H1 (cell line): ENCODE measurements around the gene DCXR. TPM values are rescaled to one million over a fixed set of nuclear protein-coding genes. Genes with fewer than 3 reads are reported as not detected.

Experiments
- polyA plus RNA-seq, 7 experiments: library from polyadenylated mRNA; depleted of rRNA in 3 of 7; stranded (reverse) in 5 of 7; unstranded in 2 of 7; fragments of >200 nt in 5 of 7; fragments of 200-250 nt in 2 of 7; gene quantifications; 1 replicate in 5 of 7; 2 replicates in 1 of 7; 4 replicates in 1 of 7; pipeline versions ENCODE4 v1.2.1 to v1.2.3, GENCODE V29; 2011 to 2013; ENCODE audit warnings: missing spikeins in 2 of 7, mixed read lengths in 2 of 7
- total RNA-seq: library from RNA; stranded (reverse); fragmentation: NEBNext Ultra II Directional; extraction: Animal tissue kit (Norgen Biotek cat#: 25700); gene quantifications from 2 replicates; pipeline ENCODE4 v1.2.1, GENCODE V29; 2021
- TF ChIP-seq, protein P1 (sequence below), 3 experiments: IDR thresholded peaks; 1 replicate in 2 of 3; 2 replicates in 1 of 3; pipeline versions ENCODE4 v1.5.1 to v1.6.1; 2011; ENCODE audit warnings: low read length in 3 of 3, mild to moderate bottlenecking in 3 of 3, inconsistent platforms in 2 of 3, low read depth in 1 of 3, moderate library complexity in 1 of 3; ENCODE audit not compliant: insufficient read depth in 1 of 3; ENCODE audit errors: control extremely low read depth in 1 of 3
- TF ChIP-seq, protein P2 (sequence below): IDR thresholded peaks from 2 replicates; pipeline ENCODE4 v1.6.1; 2012; ENCODE audit warnings: low read length, inconsistent platforms

Gene DCXR
- total and polyA plus RNA-seq, 2 of the 8 experiments (the other 6 are each of a cell fraction or from before 2014, with no cell fraction given), result 96.3 to 212 TPM

DNA sequence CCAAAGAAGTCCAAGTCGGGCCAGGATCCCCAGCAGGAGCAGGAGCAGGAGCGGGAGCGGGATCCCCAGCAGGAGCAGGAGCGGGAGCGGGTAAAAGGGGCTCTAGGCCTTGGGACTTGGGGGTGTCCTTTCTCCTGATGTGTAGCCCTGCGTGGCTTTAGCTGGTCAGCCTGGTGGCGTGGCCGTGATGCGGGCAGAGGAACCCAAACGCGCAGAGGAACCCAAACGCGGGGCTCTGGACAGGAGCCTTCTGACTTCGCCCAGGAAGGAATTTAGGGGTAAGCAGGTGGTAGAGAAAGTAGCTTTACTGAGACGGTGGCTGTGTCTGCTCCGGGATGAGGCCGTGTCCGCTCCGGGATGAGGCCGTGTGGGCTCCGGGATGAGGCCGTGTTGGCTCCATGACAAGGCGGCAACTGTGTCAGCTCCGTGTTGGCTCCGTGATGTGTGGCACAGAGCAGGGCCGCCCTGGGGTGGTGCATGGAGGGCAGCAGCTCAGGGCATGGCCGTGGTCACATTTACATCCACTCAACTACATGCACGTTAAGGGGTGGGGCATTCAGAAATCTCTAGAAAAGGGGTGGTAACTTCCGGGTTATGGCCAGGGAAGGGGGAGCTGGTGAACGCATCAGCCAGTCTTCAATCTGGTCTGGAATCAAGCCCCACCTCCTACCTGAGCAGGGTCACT is 40.6 kb downstream of the DCXR start (continued):
- TF ChIP-seq, protein P1, sequence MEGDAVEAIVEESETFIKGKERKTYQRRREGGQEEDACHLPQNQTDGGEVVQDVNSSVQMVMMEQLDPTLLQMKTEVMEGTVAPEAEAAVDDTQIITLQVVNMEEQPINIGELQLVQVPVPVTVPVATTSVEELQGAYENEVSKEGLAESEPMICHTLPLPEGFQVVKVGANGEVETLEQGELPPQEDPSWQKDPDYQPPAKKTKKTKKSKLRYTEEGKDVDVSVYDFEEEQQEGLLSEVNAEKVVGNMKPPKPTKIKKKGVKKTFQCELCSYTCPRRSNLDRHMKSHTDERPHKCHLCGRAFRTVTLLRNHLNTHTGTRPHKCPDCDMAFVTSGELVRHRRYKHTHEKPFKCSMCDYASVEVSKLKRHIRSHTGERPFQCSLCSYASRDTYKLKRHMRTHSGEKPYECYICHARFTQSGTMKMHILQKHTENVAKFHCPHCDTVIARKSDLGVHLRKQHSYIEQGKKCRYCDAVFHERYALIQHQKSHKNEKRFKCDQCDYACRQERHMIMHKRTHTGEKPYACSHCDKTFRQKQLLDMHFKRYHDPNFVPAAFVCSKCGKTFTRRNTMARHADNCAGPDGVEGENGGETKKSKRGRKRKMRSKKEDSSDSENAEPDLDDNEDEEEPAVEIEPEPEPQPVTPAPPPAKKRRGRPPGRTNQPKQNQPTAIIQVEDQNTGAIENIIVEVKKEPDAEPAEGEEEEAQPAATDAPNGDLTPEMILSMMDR (IDR thresholded peaks at IDR 0.05; ENCODE audit: control extremely low read depth in 1 of 3, insufficient read depth in 1 of 3, low read depth in 1 of 3, low read length in 3 of 3), result no peak
- TF ChIP-seq, protein P2, sequence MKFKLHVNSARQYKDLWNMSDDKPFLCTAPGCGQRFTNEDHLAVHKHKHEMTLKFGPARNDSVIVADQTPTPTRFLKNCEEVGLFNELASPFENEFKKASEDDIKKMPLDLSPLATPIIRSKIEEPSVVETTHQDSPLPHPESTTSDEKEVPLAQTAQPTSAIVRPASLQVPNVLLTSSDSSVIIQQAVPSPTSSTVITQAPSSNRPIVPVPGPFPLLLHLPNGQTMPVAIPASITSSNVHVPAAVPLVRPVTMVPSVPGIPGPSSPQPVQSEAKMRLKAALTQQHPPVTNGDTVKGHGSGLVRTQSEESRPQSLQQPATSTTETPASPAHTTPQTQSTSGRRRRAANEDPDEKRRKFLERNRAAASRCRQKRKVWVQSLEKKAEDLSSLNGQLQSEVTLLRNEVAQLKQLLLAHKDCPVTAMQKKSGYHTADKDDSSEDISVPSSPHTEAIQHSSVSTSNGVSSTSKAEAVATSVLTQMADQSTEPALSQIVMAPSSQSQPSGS, result no peak
